LHCN-M2 (cell line): ENCODE data around the gene MRPL18. TPM values are rescaled to one million over a fixed set of nuclear protein-coding genes. Genes with fewer than 3 reads are reported as not detected.
"Not testable (repeated sequence)": the region's sequence is repeated elsewhere in the genome, so short reads cannot be mapped to it uniquely, and the experiment has no call there.

Experiments
- DNase-seq: peaks from one replicate; pipeline ENCODE4 v3.0.0-alpha.2; 2012; ENCODE audit warnings: low read depth
- total RNA-seq: library from RNA; depleted of rRNA; stranded (reverse); fragments of >200 nt; gene quantifications from 2 replicates; pipeline ENCODE4 v1.2.3, GENCODE V29; 2014

MRPL18 gene
- total RNA-seq, 1 experiment from 2014 or later: 111 TPM

DNA sequence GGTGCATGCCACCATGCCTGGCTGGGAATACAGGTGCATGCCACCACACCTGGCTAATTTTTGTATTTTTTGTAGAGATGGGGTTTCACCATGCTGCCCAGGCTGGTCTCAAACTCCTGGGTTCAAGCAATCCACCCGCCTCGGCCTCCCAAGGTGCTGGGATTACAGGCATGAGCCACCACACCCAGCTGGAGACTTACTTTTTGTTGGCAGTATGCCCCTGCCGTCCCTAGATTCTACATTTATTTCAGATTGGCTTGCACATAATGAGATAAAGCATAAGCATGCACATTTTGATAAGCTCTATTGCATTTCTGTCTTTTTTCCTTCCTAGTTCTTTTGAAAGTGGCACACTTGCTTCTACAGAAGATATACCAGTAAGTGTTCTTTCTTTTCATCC, 26.5 kb downstream of the MRPL18 start:
- not testable (repeated sequence) for DNase-seq

DNA sequence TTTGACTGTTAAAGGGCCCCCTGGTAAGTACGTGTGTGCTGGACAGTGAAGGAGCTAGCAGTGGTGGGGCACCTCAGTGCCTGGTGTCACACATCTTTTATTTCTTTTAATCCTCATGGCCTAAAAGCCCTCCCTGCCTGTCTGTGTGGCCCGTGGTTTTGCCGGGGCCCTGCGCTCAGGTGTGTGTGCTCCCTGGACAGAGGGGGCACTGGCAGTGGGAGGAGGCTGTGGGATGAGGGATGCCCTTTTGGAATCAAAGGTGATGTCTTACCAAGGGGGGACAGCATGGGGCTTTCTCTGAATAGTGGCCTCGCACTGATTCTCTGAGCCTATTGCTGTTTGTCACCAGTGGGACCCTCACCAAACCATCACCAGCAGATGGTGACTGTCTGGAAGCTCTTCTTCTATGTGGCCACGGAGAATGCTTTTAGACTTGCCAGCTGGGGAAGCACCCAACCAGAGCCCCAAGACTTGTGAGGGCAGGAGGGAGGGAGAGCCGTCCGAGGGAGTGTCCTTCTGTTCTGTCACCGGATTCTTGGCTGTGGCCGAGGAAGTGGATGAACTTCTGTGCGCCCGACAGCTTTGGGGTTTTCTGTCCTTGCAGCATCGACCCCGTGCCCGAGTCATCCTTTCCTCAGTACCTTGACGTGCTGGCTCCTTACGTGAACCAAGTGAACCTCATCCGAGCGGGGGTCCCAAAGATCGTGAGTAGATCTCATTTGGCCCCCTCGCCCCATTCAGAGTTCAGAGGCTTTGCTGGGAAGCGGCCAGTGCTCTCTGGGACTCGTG, 27.9 kb downstream of the MRPL18 start:
- no peak for DNase-seq

DNA sequence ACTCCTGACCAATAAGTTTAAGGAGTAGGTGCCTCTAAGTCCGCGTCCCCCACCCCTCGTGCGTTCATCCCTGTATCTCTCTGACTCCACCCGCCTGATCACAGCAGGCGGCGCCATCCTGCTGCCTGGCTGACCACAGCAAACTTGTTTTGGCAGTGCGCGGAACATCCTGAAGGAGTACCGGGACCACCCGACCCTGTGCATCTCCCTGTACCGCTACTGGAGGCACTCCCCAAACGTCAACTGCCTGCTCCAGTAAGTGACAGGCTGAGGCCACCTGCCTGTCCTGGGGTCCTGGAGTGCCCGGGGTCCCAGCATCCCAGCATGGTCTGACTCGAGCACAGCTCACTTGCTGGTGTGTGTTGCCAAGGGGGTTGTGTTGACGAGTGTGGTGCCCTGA, 28.8 kb downstream of the MRPL18 start:
- DNase-seq: no peak

DNA sequence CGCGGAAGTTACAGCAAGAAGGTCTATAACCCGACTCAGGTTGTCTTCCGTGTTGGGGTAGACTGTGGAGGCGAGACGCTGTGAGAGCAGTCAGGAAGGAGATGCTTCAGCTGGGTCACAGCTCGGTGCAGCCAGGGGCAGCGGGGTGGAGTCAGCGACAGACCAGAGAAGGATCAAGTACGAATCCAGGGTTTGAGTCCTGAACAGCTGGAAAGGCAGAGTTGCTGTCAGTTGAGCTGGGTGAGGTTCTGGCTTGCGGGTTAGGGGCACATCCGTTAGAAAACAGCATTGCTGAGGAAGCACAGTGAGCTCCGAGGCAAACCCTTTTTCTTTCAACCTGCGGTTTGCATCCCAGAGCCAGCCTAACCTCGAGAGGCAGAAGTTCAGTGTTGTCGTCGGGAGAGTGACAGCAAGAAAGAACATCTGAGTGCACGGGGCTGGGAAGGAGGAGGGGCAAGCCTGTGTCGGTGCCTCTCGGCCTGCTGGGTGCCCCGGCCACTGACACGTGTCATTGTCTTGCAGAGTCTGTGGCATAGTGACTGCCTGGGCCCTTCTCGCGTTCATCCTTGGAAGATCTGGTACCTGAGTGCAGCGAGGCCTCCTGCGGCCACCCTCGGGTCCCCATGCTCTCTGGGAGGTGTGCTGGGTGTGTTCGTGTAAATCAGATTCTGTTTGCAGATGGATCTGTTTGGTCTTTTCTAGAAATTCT, 29.8 kb downstream of the MRPL18 start:
- DNase-seq: peak; percentile 52

DNA sequence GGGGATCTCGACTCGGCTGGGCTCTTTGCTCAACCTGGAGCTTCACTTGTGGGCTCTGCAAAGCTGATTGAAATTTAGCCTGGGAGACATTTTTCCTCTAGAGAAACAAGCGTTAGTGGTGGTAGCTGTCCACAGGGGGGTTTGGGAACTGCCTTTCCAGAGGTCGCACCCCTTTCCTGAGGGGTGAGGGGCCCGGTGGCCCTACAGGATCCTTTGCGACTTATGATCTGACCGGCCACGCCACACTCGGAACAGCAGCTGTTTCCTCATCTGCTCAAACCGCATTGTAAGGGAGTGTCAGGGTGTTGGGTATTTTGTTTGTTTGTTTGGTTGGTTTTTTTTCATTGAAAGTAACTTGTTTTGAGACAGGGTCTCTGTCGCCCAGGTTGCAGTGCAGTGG, 30.9 kb downstream of the MRPL18 start:
- DNase-seq: no peak

DNA sequence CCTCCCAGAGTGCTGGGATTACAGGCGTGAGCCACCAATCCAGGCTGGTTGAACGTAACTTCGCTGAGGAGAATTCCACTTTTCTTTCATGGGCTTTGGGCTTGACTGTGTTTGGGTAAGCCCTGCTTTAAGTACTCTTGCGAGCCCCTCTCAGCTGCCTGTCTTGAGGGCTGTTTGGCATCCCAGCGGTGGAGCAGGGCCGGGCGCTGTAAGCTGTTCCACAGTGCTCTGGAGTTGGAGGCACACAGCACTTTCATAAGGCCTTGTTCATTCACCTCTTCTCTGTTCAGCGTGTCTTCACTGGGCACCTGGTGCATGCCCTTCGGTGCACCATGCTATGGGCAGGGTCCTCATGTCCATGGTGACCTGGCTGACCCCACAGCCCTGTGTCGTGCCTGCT, 31.5 kb downstream of the MRPL18 start:
- no peak for DNase-seq

DNA sequence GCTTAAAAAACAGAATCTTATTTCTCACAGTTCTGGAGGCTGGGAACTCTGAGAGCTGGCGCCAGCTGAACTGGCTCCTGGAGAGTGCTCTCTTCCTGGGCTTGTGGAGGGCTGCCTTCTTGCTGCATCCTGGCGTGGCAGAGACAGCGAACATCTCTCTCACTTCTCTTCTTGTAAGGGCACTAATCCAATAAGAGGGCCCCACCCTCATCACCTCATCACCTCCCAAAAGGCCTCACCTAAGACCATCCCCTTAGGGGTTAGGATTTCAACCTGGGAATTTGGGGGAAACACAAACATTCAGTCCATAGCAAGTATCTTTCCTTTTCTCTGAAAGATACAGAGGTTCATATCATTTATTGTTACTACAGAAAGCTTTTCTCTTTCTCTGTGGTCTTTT, 33.7 kb downstream of the MRPL18 start:
- no peak for DNase-seq

DNA sequence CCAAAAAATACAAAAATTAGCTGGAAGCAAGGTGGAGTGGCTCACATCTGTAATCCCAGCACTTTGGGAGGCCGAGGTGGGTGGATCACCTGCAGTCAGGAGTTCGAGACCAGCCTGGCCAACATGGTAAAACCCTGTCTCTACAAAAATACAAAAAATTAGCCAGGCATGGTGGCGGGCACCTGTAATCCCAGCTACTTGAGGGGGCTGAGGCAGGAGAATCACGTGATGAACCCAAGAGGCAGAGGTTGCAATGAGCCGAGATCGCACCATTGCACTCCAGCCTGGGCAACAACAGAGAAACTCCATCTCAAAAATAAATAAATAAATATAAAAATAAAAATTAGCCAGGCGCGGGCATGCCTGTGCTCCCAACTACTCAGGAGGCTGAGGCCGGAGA, 34.4 kb downstream of the MRPL18 start:
- DNase-seq: not testable (repeated sequence)

DNA sequence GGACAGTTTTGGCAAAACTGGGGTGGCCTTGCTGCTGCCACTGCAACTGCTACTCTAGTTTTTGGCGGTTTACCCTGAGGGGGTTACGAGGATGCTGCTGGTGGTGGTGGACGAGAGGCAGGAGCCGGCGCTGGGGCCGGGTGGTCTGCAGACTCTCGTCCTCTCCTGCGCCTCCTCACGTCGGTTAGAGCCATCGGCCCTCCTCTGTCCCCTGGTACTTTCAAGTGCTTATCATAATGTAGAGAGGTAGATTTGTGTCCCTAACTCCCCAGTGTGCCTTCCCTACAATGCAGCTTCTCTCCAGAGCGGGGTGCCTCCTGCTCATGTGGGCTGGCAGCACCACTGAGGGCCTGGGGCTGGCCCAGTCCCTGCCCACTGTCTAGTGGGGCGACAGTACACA, 35.7 kb downstream of the MRPL18 start:
- no peak for DNase-seq

DNA sequence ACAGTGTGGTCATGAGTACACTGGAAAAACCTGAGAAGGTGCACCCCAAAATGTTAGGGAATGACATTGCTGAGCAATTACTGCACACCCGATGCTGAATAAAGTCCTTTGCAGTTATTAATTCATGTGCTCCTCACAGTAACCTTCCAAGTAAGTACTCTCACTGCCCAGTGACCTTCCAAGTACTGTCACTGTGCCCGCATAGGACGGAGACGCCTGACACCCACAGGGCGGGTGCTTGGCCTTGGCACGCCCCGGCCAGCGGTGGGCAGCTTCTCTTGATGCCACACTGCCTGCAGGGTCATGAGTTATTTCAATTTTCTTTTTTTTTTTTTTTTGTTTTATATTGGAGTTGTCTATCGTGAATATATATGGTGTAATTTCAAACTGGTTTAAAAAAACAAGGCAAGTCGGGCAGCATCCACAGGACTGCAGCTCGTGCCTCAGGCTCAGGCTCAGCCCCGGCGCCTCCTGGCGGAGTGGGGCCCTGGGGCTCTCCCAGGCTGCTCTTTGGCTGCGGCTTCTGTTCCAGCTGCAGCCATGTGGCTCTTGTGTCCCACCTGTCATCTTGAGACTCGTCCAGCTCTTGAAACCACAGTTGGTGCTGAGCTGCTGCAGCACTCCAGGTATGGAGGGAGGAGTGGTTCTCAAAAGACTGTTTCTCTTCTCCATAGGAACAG, 36.8 kb downstream of the MRPL18 start:
- no peak for DNase-seq

DNA sequence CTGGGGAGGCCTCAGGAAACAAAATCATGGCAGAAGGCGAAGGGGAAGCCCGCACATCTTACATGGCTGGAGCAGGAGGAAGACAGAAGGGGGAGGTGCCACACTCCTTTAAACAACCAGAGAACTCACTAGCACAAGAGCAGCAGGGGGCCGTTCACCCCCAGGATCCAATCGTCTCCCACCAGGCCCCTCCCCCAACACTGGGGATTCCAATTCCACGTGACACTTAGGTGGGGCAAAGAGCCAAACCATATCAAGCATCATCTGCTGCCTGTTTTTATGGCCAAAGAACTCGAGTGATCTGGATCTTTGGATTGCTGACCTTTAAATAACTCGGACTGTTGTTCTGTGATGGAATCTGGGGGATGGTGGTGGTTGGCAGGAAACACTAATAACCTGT, 37.8 kb downstream of the MRPL18 start:
- peak; percentile 18 for DNase-seq

DNA sequence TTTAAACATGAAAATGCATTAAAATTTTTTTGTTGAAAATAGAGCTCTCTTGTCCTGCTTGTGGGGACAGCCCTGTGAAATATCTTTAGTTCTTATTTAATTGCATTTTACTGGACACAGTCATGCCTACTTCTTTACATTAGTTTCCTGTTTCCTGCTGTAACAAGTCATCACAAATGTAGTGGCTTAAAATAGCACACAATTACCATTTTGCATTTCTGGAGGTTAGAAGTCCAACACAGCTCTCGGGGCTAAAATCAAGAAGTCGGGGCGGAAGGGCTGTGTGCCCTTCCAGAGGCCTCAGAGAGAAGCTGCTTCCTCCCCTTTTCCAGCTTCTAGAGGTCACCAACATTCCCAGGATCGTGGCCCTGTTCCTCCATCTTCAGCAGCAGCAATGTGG, 39.3 kb downstream of the MRPL18 start:
- no peak for DNase-seq

DNA sequence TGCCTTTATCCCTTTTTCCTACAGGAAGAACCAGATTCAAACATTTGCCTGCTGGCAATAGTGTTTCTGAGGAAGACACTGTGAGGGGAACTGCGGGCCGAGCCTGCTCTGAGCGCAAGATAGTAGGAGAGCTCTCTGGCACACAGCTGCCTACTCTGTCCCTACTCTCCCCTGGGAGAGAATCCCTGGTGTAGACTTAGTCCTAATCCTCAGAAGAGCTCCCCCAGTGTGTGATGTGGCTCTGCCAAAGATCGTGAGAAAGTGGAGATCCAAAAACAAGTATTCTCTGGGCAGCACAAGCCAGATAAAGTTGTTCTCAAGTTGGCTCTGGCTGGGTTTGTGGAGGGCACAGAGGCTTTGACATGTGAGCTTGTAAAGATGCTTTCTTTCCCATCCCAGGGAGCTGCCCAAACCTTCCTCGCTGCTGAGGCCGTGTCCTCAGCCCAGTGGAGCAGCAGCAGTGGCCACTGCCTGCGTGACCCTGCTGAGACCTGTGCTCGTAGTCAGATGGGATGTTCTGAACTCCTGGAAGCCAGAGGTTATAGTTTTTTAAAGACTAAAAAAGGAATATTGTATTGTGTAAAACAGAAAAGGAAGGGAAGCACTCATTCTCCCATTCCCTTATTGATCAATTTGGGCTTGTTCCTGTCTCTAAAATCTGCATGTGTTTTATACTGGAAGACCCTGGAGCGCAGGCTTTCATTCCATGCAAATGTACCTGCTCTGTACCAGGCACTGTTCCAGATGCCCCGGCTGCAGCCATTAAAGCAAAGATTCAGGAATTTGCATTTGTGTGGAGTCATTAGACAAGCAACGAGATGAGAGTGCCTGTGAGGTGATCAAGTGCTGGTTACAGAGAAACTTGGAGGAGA, 40.5 kb downstream of the MRPL18 start:
- DNase-seq: no peak

DNA sequence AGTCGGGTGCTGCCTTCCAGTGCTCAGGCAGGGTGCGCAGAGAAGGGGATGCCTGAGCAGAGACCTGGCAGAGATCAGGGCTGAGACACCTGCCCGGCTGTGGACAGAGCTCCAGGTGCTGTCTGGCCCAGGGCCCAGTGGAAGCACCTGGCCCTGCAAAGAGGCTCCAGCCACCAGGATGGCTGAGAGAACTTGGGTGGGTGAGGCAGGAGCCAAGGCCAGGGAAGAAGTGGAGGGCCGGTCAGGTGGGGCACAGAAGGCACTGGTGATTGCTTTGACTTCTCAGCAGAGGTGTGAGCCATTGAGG, 41.1 kb downstream of the MRPL18 start:
- no peak for DNase-seq

DNA sequence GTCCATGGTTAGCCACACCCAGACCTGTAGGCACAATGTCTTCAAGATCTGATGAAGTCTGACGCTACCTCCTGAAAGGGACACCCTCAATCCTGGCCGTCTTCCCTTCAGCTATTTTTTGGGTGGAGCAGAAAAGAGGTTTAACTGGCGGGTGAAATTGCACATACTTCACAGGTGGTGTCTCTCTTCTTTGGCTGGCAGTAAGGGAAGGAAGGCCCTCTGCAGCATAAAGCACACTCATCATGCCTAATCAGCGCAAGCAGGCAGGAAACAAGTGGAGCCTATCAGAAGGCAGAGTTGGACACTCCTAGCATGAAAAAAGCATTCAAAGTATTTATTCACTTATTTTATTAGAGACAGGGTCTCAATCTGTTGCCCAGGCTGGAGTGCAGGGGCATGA, 42.7 kb downstream of the MRPL18 start:
- DNase-seq: no peak

DNA sequence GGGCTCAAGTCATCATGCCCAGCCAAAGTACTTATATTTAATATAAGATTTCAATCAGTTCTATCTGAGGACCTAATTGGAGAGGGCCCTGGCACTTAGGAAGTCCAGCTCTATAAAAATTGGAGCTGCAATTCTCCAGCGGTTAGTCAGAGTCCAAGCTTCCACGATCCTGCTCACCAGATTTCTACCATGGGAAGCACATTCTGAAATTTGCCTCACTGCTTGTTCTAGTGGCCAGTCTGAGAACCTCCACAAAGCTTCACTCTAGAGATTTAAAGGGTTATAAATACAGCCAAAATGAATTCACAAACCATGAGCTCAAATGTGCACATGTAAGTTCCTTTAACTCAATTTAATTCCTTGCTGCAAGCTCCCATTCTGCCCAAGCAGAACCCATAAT, 43.3 kb downstream of the MRPL18 start:
- peak; percentile 50 for DNase-seq

DNA sequence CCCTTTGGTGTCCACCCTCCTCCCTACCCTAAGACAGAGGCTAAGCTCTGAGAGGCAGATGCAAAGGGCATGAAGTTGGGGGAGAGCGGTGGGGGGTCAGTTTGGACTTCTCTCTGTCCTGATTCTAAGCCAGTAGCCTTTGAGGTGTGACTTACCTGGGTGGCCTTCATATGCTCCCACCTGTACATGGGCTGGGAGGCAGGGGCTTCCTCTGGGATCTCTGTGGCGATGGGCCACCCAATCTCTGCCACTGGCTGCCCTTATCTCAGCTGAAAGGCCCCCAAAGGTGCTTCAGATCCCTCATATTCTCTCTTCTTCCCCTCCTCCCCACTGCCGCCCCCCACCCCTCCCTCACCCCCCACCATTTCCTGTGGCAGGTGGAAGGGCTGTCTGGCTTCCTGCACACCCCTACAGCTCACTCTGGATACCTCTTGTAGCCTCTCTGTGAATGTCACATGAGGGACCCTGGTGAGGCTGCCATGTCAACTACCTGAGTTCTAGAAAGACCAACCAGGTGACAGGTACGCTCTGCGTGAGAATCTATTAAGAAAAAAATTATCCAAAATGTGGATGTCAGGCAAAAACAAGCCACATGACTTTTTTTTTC, 43.8 kb downstream of the MRPL18 start:
- no peak for DNase-seq

DNA sequence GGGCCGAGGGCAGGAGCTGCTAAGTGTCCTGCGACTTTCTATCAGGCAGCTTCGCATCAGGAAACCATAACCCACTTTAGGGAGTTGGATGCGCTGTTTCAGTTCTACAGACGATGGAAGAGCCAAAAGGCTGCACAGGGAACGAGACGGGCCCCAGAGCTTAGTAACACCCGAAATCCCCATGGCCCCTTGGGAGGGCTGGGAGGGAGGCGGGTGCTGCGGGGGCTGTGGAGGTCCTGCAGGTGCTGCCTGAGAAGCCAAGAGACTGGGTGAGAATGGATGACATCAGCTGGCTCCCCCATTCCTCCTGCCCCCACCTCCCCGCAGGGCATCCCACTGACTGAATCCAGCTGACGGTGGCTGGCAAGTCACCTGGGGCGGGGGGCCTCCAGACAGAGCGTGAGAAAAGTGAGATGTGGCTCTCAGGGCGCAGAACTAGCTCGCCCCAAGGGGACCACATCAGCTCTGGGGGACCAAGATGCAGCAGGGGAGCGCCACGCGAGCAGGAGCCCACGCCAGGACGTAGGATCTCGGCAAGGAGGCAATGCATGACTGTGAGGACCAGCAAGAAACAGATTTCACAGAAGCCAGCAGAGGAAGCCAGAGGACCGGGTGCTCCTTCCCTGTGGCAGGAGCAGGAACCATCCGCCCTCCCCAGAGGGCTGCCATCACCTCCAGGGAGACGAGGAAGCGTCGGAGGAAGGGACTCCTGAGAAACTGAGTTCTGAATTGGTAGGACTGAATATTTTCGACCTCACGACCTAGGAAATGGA, 46.6 kb downstream of the MRPL18 start:
- DNase-seq: no peak

DNA sequence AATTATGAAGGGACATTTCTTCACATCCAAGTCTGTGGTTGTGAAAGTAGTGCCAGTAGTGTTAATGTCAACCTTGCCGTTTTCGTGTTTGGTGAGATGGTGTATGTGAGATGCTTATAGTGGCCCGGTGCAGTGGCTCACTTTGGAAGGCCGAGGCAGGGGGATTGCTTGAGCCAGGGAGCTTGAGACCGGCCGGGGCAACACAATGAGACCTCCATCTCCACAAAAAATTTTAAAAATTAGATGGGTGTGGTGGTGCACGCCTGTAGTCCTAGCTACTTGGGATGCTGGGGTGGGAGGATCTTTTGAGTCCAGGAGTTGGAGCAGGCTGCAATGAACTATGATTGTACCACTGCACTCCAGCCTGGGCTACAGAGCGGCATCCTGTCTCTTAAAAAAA, 47.2 kb downstream of the MRPL18 start:
- no peak for DNase-seq

DNA sequence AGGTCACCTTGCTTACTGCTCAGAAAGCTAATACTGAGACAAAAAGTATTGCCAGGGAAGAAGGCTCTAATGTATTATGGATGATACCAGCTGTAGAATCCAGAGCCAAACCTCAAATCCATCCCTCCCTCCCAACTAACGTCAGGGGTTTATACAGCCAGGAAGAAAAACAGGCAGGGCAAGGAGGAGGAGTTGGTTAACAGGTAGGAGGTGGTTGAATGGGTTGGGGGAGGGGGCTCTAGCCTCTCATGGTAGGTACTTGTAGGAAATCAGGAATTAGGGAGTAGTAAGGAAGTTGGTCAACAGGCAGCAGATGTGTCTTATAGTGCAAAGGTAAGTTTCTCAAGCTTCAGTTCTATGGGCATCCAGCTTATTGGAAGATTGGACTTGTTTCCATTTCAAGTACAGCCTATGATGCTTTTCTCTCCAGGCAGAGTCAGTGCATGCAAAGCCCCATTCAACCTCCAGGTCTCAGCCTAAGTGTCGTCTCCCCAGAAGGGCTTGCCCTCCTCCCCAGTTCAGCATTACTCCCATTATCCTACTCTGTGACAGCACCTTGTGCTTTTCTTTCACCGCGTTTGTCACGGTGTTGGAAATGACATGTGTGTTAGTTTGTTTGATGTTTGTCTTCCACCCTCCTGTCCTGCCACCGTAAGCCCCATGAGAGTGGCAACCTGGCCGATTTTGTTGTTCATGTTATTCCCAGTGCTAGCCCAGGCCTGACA, 47.9 kb downstream of the MRPL18 start:
- no peak for DNase-seq
